Stimulated activated CD8-positive, alpha-beta memory T cell treated with anti-CD3 and anti-CD28 coated beads, Interleukin-15, amount 100 ng/mL, for 24 hours (primary cell): ENCODE measurements around the gene ERGIC1.
"Not testable (repeated sequence)": the region's sequence is repeated elsewhere in the genome, so short reads cannot be mapped to it uniquely, and the experiment has no call there.

Experiments
- DNase-seq: peaks from one replicate; pipeline ENCODE4 v3.0.0-alpha.2; 2020; ENCODE audit warnings: low read depth

The ERGIC1 gene

GRCh38 chr5:172833686-172834414 is at the start of gene ERGIC1:
TSS of gene ERGIC1 (plus strand) at chr5:172834251. CDS start at chr5:172834414, 163 bp downstream.
- DNase-seq: peak; percentile 47

- no peak for DNase-seq
Observed at GRCh38 chr5:172785429-172786088, 48.5 kb upstream of the ERGIC1 start.

GRCh38 chr5:172786736-172787462 is 47.2 kb upstream of the ERGIC1 start:
- DNase-seq: no peak

GRCh38 chr5:172787538-172787937 is 46.5 kb upstream of the ERGIC1 start:
- not testable (repeated sequence) for DNase-seq

GRCh38 chr5:172788771-172789686 is 45.0 kb upstream of the ERGIC1 start:
- no peak for DNase-seq

GRCh38 chr5:172789687-172790495 is 44.2 kb upstream of the ERGIC1 start:
- no peak for DNase-seq

- DNase-seq: no peak
Observed at GRCh38 chr5:172790496-172790889, 43.6 kb upstream of the ERGIC1 start.

GRCh38 chr5:172791286-172791685 is 42.8 kb upstream of the ERGIC1 start:
- no peak for DNase-seq

- no peak for DNase-seq
Observed at GRCh38 chr5:172791726-172792445, 42.2 kb upstream of the ERGIC1 start.

GRCh38 chr5:172792701-172793570 is 41.1 kb upstream of the ERGIC1 start:
- no peak for DNase-seq

- no peak for DNase-seq
Observed at GRCh38 chr5:172793577-172794488, 40.2 kb upstream of the ERGIC1 start.

GRCh38 chr5:172795318-172795977 is 38.6 kb upstream of the ERGIC1 start:
- DNase-seq: no peak

- no peak for DNase-seq
Observed at GRCh38 chr5:172796306-172796705, 37.7 kb upstream of the ERGIC1 start.

GRCh38 chr5:172797771-172798191 is 36.3 kb upstream of the ERGIC1 start:
- DNase-seq: no peak

GRCh38 chr5:172798422-172799215 is 35.4 kb upstream of the ERGIC1 start:
- DNase-seq: no peak

GRCh38 chr5:172799416-172799815 is 34.6 kb upstream of the ERGIC1 start:
- DNase-seq: no peak

- no peak for DNase-seq
Observed at GRCh38 chr5:172800088-172800551, 33.9 kb upstream of the ERGIC1 start.
